Astrocyte (in vitro differentiated cells and primary cell): ENCODE results near the gene ACER1.

Experiments used
- CTCF ChIP-seq: IDR thresholded peaks from 2 replicates; pipeline ENCODE4 v1.5.1; 2011; ENCODE audit warnings: low read depth, mild to moderate bottlenecking, inconsistent platforms, low read length, moderate library complexity; ENCODE audit not compliant: insufficient read depth
- EZH2 ChIP-seq: IDR thresholded peaks from 2 replicates; pipeline ENCODE4 v1.6.1; 2012; ENCODE audit warnings: mild to moderate bottlenecking, low read length, inconsistent platforms; ENCODE audit not compliant: insufficient read depth

DNA sequence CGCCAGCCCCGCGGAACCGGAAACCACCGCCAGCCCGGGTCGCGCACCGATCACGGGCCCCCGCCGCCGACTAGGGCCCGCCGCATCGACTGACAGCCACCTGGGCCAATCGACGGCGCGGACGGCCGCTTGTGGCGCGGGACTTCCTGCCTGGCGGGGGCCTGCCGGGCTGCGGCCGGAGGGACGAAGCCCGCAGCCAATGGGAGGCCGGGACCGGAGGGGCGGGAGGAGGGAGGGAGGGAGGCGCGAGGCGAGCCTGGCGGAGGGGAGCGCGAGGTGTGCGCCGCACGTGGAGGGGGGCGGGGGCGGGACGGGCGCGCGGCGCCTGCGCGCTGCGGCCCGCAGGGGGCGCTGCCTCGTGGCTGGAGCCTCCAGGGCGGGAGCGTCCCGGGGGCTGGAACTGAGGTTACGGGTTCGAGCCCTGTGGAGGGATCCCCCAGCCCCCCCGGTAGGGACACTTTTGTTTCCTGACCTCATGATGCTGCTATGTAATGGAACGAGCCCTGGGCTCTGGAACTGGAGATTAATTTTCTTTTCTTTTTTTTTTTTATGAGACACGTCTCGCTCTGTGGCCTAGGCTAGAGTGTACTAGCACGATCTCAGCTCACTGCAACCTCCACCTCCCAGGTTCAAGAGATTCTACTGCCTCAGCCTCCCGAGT lies 53.4 kb downstream of the ACER1 start, which contains the start of gene MLLT1:
- TF ChIP-seq EZH2 (no peak), CTCF (peak; percentile 4)
